Astrocyte of the spinal cord (primary cell): Measurements from ENCODE around the gene BRD7.

Experiments used
- DNase-seq: peaks from one replicate; pipeline ENCODE4 v3.0.0; 2011; ENCODE audit warnings: low read depth, low spot score
- H3K4me3 ChIP-seq: 2 replicates; pipeline ENCODE4 v1.5.1; 2011; ENCODE audit warnings: low read depth, mild to moderate bottlenecking, low read length, moderate library complexity
- in situ Hi-C: cut with HindIII; loops from 2 replicates; pipeline ENCODE4 v1.10.0; 2017; ENCODE audit warnings: low sequenced_read_pairs
- TF ChIP-seq, protein P1 (sequence below): IDR thresholded peaks from 2 replicates; pipeline ENCODE4 v1.5.1; 2012; ENCODE audit warnings: low read depth, mild to moderate bottlenecking, low read length, inconsistent platforms

BRD7 gene

GRCh38 chr16:50384500-50385135 lies 15.8 kb upstream of the BRD7 start:
- H3K4me3 ChIP-seq, result no peak overlapping the region
- in situ Hi-C loops, result no loop called here
- no peak for DNase-seq
- TF ChIP-seq, protein P1, sequence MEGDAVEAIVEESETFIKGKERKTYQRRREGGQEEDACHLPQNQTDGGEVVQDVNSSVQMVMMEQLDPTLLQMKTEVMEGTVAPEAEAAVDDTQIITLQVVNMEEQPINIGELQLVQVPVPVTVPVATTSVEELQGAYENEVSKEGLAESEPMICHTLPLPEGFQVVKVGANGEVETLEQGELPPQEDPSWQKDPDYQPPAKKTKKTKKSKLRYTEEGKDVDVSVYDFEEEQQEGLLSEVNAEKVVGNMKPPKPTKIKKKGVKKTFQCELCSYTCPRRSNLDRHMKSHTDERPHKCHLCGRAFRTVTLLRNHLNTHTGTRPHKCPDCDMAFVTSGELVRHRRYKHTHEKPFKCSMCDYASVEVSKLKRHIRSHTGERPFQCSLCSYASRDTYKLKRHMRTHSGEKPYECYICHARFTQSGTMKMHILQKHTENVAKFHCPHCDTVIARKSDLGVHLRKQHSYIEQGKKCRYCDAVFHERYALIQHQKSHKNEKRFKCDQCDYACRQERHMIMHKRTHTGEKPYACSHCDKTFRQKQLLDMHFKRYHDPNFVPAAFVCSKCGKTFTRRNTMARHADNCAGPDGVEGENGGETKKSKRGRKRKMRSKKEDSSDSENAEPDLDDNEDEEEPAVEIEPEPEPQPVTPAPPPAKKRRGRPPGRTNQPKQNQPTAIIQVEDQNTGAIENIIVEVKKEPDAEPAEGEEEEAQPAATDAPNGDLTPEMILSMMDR, result no peak

GRCh38 chr16:50381679-50382440 lies 13.1 kb upstream of the BRD7 start:
- DNase-seq, result no peak
- no peak overlapping the region for H3K4me3 ChIP-seq
- TF ChIP-seq, protein P1, result no peak
- in situ Hi-C loops, result no loop called here

GRCh38 chr16:50378417-50378816 lies 9.6 kb upstream of the BRD7 start:
- in situ Hi-C loops, result no loop called here
- DNase-seq, result no peak

DNA sequence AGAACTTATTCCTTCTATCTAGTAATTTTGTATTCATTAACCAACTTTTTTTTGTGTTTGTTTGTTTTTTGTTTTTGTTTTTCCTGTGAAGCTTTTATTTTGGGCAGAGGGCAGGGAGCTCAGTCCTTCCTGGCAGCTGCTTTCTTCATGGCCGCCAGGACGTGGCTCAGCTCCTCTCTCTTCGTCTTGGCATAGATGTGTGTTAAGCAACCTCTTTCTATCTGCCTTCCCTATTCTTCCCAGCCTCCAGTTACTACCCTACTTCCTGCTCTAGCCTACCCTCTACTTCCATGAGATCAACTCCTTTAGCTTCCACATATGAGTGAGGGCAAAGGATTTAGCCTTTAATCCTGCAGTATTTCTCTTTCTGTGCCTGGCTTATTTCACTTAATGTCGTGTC lies 8.2 kb upstream of the BRD7 start:
- DNase-seq, result no peak
- TF ChIP-seq, protein P1, result no peak
- in situ Hi-C loops, result no loop called here
- no peak overlapping the region for H3K4me3 ChIP-seq

More at GRCh38 chr16:50378417-50378816, 9.6 kb upstream of the BRD7 start:
- no peak overlapping the region for H3K4me3 ChIP-seq
- TF ChIP-seq, protein P1, result no peak

DNA sequence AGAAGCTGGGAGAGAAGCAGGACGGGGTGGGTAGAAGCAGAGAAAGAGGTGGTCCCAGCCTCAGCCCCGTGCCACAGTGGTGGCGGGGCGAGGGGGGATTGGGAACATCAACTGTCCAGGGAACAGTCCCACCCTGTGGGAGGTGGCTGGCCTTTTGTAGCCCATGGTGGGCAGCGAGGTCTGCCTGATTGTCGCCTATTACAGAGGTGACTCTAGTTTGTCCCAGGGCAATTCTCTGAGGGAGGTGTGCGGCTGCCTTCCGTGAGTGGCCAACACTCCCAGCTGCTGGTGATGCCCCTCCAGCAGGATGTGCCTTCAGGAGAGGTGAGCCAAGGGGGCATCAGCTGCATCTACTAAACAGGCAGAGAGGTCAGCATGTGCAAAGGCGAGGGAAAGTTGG lies 5.0 kb upstream of the BRD7 start:
- no peak overlapping the region for H3K4me3 ChIP-seq
- in situ Hi-C loops, result no loop called here
- TF ChIP-seq, protein P1, result no peak
- DNase-seq, result no peak

DNA sequence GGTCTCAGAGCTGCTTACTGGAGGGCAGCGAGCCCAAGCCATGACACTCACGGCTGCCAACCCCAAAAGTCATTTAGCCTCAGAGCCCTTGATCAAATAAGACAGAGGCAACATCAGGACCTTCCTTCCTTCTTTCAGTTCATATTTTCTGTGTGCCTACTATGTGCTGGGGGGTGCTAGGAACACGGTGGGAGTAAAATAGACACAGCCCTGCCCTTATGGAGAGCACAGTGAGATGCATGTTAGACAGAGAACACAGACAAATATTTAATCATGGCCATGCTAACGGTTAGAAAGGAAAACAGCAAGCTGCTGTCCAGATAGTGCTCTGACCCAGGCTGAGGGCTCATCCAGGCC lies 4.5 kb upstream of the BRD7 start:
- no peak for DNase-seq
- TF ChIP-seq, protein P1, result no peak
- H3K4me3 ChIP-seq, result no peak overlapping the region
- in situ Hi-C loops, result no loop called here
